Progenitor cell of endocrine pancreas (in vitro differentiated cells): Measurements from ENCODE around the gene ZFHX3. TPM values are rescaled to one million over a fixed set of nuclear protein-coding genes. Genes with fewer than 3 reads are reported as not detected.

Experiments used
- DNase-seq: peaks from one replicate; pipeline ENCODE4 v3.0.0; 2021; ENCODE audit warnings: low spot score; ENCODE audit not compliant: unreplicated experiment
- H3K27ac Mint-ChIP-seq: 2 replicates; pipeline ENCODE4 v1.8.0; 2021; ENCODE audit warnings: mild to moderate bottlenecking, moderate library complexity, mixed read lengths
- H3K27me3 Mint-ChIP-seq: 2 replicates; pipeline ENCODE4 v1.8.0; 2021; ENCODE audit warnings: mixed read lengths
- H3K36me3 Mint-ChIP-seq: 2 replicates; pipeline ENCODE4 v1.8.0; 2022; ENCODE audit warnings: mixed read lengths; ENCODE audit not compliant: insufficient read depth
- H3K4me1 Mint-ChIP-seq: 2 replicates; pipeline ENCODE4 v1.8.0; 2021; ENCODE audit warnings: low read depth, mixed read lengths
- H3K4me3 Mint-ChIP-seq: 2 replicates; pipeline ENCODE4 v1.8.0; 2021; ENCODE audit warnings: low read depth, mild to moderate bottlenecking, moderate library complexity, mixed read lengths
- H3K9me3 Mint-ChIP-seq: 2 replicates; pipeline ENCODE4 v1.8.0; 2021; ENCODE audit warnings: low read depth, mixed read lengths
- CTCF ChIP-seq: fragments of 200-600 bp; sonication (generic); IDR thresholded peaks from one replicate; pipeline ENCODE4 v1.5.0; 2021; ENCODE audit warnings: antibody characterized with exemption, mild to moderate bottlenecking; ENCODE audit not compliant: unreplicated experiment
- total RNA-seq: library from RNA; stranded (reverse); gene quantifications from 2 replicates; pipeline ENCODE4 v1.2.1, GENCODE V29; 2021

Gene ZFHX3
- total RNA-seq, 1 donor from 2014 or later: 54.0 TPM

- Mint-ChIP-seq H3K27ac (no peak overlapping the region), H3K27me3 (no peaks in the 10 kb centered on the region), H3K36me3 (peaks cover 1% of the 10 kb centered on the region), H3K4me3 (no peak overlapping the region), H3K9me3 (no peaks in the 10 kb centered on the region), H3K4me1 (peaks cover 32% of the 10 kb centered on the region)
- DNase-seq: no peak
- TF ChIP-seq CTCF: no peak
Measured at GRCh38 chr16:72915331-72915730, 132.6 kb downstream of the ZFHX3 start.

- DNase-seq: no peak
- Mint-ChIP-seq H3K4me3 (no peak overlapping the region), H3K9me3 (no peaks in the 10 kb centered on the region), H3K36me3 (peaks cover 1% of the 10 kb centered on the region), H3K4me1 (peaks cover 37% of the 10 kb centered on the region), H3K27ac (no peak overlapping the region), H3K27me3 (no peaks in the 10 kb centered on the region)
- TF ChIP-seq CTCF: no peak
Measured at GRCh38 chr16:72913551-72913950, 134.4 kb downstream of the ZFHX3 start.

GRCh38 chr16:72911971-72912370 lies 136.0 kb downstream of the ZFHX3 start:
- H3K36me3 Mint-ChIP-seq: no peaks in the 10 kb centered on the region
- H3K4me1 Mint-ChIP-seq: peaks cover 39% of the 10 kb centered on the region
- H3K4me3 Mint-ChIP-seq: no peak overlapping the region
- H3K27me3 Mint-ChIP-seq: no peaks in the 10 kb centered on the region
- DNase-seq: no peak
- no peaks in the 10 kb centered on the region for H3K9me3 Mint-ChIP-seq
- no peak for TF ChIP-seq CTCF
- H3K27ac Mint-ChIP-seq: no peak overlapping the region

GRCh38 chr16:72910875-72911274 lies 137.1 kb downstream of the ZFHX3 start:
- no peaks in the 10 kb centered on the region for H3K9me3 Mint-ChIP-seq
- H3K4me3 Mint-ChIP-seq: no peak overlapping the region
- no peak for DNase-seq
- no peaks in the 10 kb centered on the region for H3K36me3 Mint-ChIP-seq
- no peak for TF ChIP-seq CTCF
- no peaks in the 10 kb centered on the region for H3K27me3 Mint-ChIP-seq
- H3K4me1 Mint-ChIP-seq: peaks cover 40% of the 10 kb centered on the region
- H3K27ac Mint-ChIP-seq: no peak overlapping the region

GRCh38 chr16:72910381-72910780 lies 137.5 kb downstream of the ZFHX3 start:
- Mint-ChIP-seq H3K27ac (no peak overlapping the region), H3K36me3 (no peaks in the 10 kb centered on the region), H3K4me3 (no peak overlapping the region), H3K4me1 (peaks cover 42% of the 10 kb centered on the region), H3K9me3 (no peaks in the 10 kb centered on the region), H3K27me3 (no peaks in the 10 kb centered on the region)
- no peak for TF ChIP-seq CTCF
- DNase-seq: no peak
